K562 (cell line): Measurements from ENCODE around the gene SMAP2. TPM values are rescaled to one million over a fixed set of nuclear protein-coding genes. Genes with fewer than 3 reads are reported as not detected.

Experiments
- ADNP ChIP-seq: fragments of 200-800 bp; sonication (Bioruptor generic); IDR thresholded peaks from 2 replicates; pipeline ENCODE4 v1.6.1; 2016; ENCODE audit warnings: missing genetic modification characterization, missing compliant biosample characterization
- CBFA2T2 ChIP-seq: fragments of 450-650 bp; conservative IDR thresholded peaks from 2 replicates; pipeline ENCODE4 v1.6.1; 2017; ENCODE audit warnings: mild to moderate bottlenecking
- DNMT1 ChIP-seq: fragments of 450-650 bp; IDR thresholded peaks from 2 replicates; pipeline ENCODE4 v1.6.1; 2016; ENCODE audit warnings: antibody characterized with exemption, mild to moderate bottlenecking
- ELF1 ChIP-seq: fragments of 200-800 bp; sonication (Bioruptor generic); IDR thresholded peaks from 2 replicates; pipeline ENCODE4 v1.6.1; 2016; ENCODE audit warnings: missing genetic modification characterization, missing compliant biosample characterization
- ILK ChIP-seq: fragments of 450-650 bp; IDR thresholded peaks from 2 replicates; pipeline ENCODE4 v1.6.1; 2016; ENCODE audit warnings: missing genetic modification characterization, low read depth, mild to moderate bottlenecking, missing compliant biosample characterization, moderate library complexity, borderline replicate concordance
- JUN ChIP-seq, 2 experiments: sonication (generic) in 1 of 2; formaldehyde crosslinking in 1 of 2; IDR thresholded peaks; 2 replicates each; pipeline versions ENCODE4 v1.6.1 to v1.8.0; 2012 to 2022; ENCODE audit warnings: borderline replicate concordance in 2 of 2, mild to moderate bottlenecking in 2 of 2, improper control_type of control experiment in 1 of 2, low read depth in 1 of 2, low read length in 1 of 2, missing genetic modification reagents in 1 of 2
- KDM1A ChIP-seq, 2 experiments: fragments of 450-650 bp; IDR thresholded peaks; 2 replicates each; pipeline ENCODE4 v1.6.1; 2016; ENCODE audit warnings: mild to moderate bottlenecking in 2 of 2
- KDM4B ChIP-seq, 2 experiments: fragments of 450-650 bp in 1 of 2; sonication (generic) in 1 of 2; IDR thresholded peaks; 2 replicates each; pipeline ENCODE4 v1.6.1; 2016 to 2017; ENCODE audit warnings: borderline replicate concordance in 2 of 2, antibody characterized with exemption in 1 of 2, low read depth in 1 of 2, mild to moderate bottlenecking in 1 of 2
- MTA3 ChIP-seq: fragments of 450-650 bp; formaldehyde crosslinking; IDR thresholded peaks from 2 replicates; pipeline ENCODE4 v1.6.1; 2017; ENCODE audit warnings: mild to moderate bottlenecking, borderline replicate concordance
- MYBL2 ChIP-seq, 2 experiments: fragments of 450-650 bp in 1 of 2; sonication (generic) in 1 of 2; formaldehyde crosslinking in 1 of 2; IDR thresholded peaks; 2 replicates each; pipeline versions ENCODE4 v1.6.1 to v1.8.1; 2017 to 2022; ENCODE audit warnings: borderline replicate concordance in 1 of 2, inconsistent platforms in 1 of 2, low read depth in 1 of 2, mild to moderate bottlenecking in 1 of 2, missing genetic modification reagents in 1 of 2, moderate library complexity in 1 of 2
- PHF21A ChIP-seq: fragments of 450-650 bp; IDR thresholded peaks from 2 replicates; pipeline ENCODE4 v1.6.1; 2017; ENCODE audit warnings: low read depth, borderline replicate concordance
- RBM25 ChIP-seq: fragments of 200-400 bp; formaldehyde crosslinking; IDR thresholded peaks from 2 replicates; pipeline ENCODE4 v1.6.1; 2018; ENCODE audit warnings: low read length, low read depth, moderate library complexity; ENCODE audit not compliant: severe bottlenecking
- SMARCA5 ChIP-seq: fragments of 450-650 bp; IDR thresholded peaks from 2 replicates; pipeline ENCODE4 v1.6.1; 2016
- TEAD2 ChIP-seq: fragments of 450-650 bp; IDR thresholded peaks from 2 replicates; pipeline ENCODE4 v1.6.1; 2016; ENCODE audit warnings: missing genetic modification characterization, control low read depth, missing compliant biosample characterization
- ZBTB7A ChIP-seq: IDR thresholded peaks from 2 replicates; pipeline ENCODE4 v1.6.1; 2011; ENCODE audit warnings: low read depth, mild to moderate bottlenecking, low read length, moderate library complexity, borderline replicate concordance; ENCODE audit not compliant: control insufficient read depth
- ZNF134 ChIP-seq: fragments of 250-450 bp; sonication (Bioruptor Pico); conservative IDR thresholded peaks from 2 replicates; pipeline ENCODE4 v1.4.0; 2020
- ZNF23 ChIP-seq: fragments of 250-450 bp; sonication (Bioruptor Pico); IDR thresholded peaks from 2 replicates; pipeline ENCODE4 v1.4.0; 2020; ENCODE audit warnings: mild to moderate bottlenecking
- ZNF830 ChIP-seq: fragments of 250-450 bp; sonication (Bioruptor Pico); IDR thresholded peaks from 2 replicates; pipeline ENCODE4 v1.5.0; 2021; ENCODE audit warnings: mild to moderate bottlenecking
- ZSCAN32 ChIP-seq: fragments of 450-650 bp; formaldehyde crosslinking; IDR thresholded peaks from 2 replicates; pipeline ENCODE4 v1.4.0; 2020; ENCODE audit warnings: mild to moderate bottlenecking, moderate library complexity
- polyA plus RNA-seq, 8 experiments: library from polyadenylated mRNA; depleted of rRNA in 4 of 8; stranded (reverse) in 5 of 8; unstranded in 3 of 8; fragments of >200 nt; fragmentation: Nextera tagmentation in 2 of 8; fragmentation: Illumina TruSeq in 1 of 8; extraction: Ambion mirVana in 2 of 8; extraction: Trizol in 1 of 8; gene quantifications; 2 replicates each; pipeline versions ENCODE4 v1.2.1 to v1.2.3, GENCODE V29; 2011 to 2014; ENCODE audit warnings: inconsistent platforms in 1 of 8, missing spikeins in 1 of 8
- total RNA-seq, 7 experiments: library from RNA; depleted of rRNA in 6 of 7; stranded (reverse); fragments of >200 nt in 6 of 7; fragmentation: Illumina TruSeq in 2 of 7; extraction: Trizol in 2 of 7; gene quantifications; 2 replicates each; pipeline versions ENCODE4 v1.2.1 to v1.2.3, GENCODE V29; 2011 to 2021; ENCODE audit warnings: low replicate concordance in 1 of 7
- TF ChIP-seq, protein P1 (sequence below): fragments of 250-450 bp; sonication (Bioruptor Pico); IDR thresholded peaks from 2 replicates; pipeline ENCODE4 v1.8.0; 2021; ENCODE audit warnings: moderate library complexity, mild to moderate bottlenecking, inconsistent platforms
- TF ChIP-seq, protein P2 (sequence below): fragments of 450-650 bp; IDR thresholded peaks from 2 replicates; pipeline ENCODE4 v1.6.1; 2017; ENCODE audit warnings: mild to moderate bottlenecking, moderate library complexity
- TF ChIP-seq, protein P3 (sequence below): fragments of 200-800 bp; sonication (Bioruptor generic); IDR thresholded peaks from 2 replicates; pipeline ENCODE4 v1.6.1; 2017; ENCODE audit warnings: missing genetic modification characterization, missing compliant biosample characterization
- TF ChIP-seq, protein P4 (sequence below): fragments of 250-450 bp; sonication (Bioruptor Pico); IDR thresholded peaks from 2 replicates; pipeline ENCODE4 v1.9.0; 2021; ENCODE audit warnings: mild to moderate bottlenecking, inconsistent platforms

SMAP2 gene
- total and polyA plus RNA-seq, 9 of the 15 experiments (the other 6 are each of a cell fraction or from before 2014, with no cell fraction given) = 38.7 to 212 (median 94.1) TPM

DNA sequence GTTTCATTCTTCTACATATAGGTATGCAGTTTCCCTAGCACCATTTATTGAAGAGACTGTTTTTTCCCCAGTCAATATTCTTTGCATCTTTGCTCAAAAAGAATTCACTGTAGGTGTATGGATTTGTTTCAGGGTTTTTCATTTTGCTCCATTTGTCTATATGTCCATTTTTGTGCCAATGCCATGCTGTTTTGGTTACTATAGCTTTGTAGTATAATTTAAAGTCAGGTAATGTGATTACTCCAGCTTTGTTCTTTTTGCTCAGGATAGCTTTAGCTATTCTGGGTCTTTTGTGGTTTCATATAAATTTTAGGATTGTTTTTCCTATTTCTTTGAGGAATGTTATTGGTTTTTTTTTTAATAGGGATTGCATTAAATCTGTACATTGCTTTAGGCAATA is 15.9 kb upstream of the SMAP2 start (continued):
- TF ChIP-seq, protein P1, sequence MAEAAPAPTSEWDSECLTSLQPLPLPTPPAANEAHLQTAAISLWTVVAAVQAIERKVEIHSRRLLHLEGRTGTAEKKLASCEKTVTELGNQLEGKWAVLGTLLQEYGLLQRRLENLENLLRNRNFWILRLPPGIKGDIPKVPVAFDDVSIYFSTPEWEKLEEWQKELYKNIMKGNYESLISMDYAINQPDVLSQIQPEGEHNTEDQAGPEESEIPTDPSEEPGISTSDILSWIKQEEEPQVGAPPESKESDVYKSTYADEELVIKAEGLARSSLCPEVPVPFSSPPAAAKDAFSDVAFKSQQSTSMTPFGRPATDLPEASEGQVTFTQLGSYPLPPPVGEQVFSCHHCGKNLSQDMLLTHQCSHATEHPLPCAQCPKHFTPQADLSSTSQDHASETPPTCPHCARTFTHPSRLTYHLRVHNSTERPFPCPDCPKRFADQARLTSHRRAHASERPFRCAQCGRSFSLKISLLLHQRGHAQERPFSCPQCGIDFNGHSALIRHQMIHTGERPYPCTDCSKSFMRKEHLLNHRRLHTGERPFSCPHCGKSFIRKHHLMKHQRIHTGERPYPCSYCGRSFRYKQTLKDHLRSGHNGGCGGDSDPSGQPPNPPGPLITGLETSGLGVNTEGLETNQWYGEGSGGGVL (CRISPR knock-in tag) = no peak
- TF ChIP-seq, protein P2, sequence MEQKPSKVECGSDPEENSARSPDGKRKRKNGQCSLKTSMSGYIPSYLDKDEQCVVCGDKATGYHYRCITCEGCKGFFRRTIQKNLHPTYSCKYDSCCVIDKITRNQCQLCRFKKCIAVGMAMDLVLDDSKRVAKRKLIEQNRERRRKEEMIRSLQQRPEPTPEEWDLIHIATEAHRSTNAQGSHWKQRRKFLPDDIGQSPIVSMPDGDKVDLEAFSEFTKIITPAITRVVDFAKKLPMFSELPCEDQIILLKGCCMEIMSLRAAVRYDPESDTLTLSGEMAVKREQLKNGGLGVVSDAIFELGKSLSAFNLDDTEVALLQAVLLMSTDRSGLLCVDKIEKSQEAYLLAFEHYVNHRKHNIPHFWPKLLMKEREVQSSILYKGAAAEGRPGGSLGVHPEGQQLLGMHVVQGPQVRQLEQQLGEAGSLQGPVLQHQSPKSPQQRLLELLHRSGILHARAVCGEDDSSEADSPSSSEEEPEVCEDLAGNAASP = no peak
- TF ChIP-seq ZBTB7A (no peak), ZNF830 (CRISPR knock-in tag) (no peak), JUN (IDR thresholded peaks at IDR 0.05; ENCODE audit: borderline replicate concordance, low read depth, low read length) (no peak), JUN (CRISPR knock-in tag; IDR thresholded peaks at IDR 0.05; ENCODE audit: borderline replicate concordance) (no peak), ZNF134 (no peak), ELF1 (no peak), PHF21A (no peak), MYBL2 (IDR thresholded peaks at IDR 0.05; ENCODE audit: low read depth) (no peak), MYBL2 (CRISPR knock-in tag; IDR thresholded peaks at IDR 0.05; ENCODE audit: borderline replicate concordance) (no peak), RBM25 (peak; percentile 90), SMARCA5 (peak; percentile 86), DNMT1 (no peak), ZNF23 (CRISPR knock-in tag) (no peak), ILK (tag) (no peak), TEAD2 (no peak), ADNP (tag) (peak; percentile 68; the same call in 1 of the 2 replicates), KDM1A (IDR thresholded peaks at IDR 0.05) (peak; percentile 66 to 79), MTA3 (no peak), ZSCAN32 (CRISPR knock-in tag) (no peak), CBFA2T2 (no peak), KDM4B (IDR thresholded peaks at IDR 0.05; ENCODE audit: borderline replicate concordance in 2 of 2, low read depth in 1 of 2) (no peak)
- TF ChIP-seq, protein P3, sequence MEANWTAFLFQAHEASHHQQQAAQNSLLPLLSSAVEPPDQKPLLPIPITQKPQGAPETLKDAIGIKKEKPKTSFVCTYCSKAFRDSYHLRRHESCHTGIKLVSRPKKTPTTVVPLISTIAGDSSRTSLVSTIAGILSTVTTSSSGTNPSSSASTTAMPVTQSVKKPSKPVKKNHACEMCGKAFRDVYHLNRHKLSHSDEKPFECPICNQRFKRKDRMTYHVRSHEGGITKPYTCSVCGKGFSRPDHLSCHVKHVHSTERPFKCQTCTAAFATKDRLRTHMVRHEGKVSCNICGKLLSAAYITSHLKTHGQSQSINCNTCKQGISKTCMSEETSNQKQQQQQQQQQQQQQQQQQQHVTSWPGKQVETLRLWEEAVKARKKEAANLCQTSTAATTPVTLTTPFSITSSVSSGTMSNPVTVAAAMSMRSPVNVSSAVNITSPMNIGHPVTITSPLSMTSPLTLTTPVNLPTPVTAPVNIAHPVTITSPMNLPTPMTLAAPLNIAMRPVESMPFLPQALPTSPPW = no peak
- TF ChIP-seq, protein P4, sequence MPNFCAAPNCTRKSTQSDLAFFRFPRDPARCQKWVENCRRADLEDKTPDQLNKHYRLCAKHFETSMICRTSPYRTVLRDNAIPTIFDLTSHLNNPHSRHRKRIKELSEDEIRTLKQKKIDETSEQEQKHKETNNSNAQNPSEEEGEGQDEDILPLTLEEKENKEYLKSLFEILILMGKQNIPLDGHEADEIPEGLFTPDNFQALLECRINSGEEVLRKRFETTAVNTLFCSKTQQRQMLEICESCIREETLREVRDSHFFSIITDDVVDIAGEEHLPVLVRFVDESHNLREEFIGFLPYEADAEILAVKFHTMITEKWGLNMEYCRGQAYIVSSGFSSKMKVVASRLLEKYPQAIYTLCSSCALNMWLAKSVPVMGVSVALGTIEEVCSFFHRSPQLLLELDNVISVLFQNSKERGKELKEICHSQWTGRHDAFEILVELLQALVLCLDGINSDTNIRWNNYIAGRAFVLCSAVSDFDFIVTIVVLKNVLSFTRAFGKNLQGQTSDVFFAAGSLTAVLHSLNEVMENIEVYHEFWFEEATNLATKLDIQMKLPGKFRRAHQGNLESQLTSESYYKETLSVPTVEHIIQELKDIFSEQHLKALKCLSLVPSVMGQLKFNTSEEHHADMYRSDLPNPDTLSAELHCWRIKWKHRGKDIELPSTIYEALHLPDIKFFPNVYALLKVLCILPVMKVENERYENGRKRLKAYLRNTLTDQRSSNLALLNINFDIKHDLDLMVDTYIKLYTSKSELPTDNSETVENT (CRISPR knock-in tag) = no peak
